Endothelial cell of umbilical vein (primary cell): ENCODE data around the gene ISL2. TPM values are rescaled to one million over a fixed set of nuclear protein-coding genes. Genes with fewer than 3 reads are reported as not detected.

ENCODE experiments used
- BruUV-seq: library from RNA; stranded (reverse); fragments of 400-500 nt; replicated peaks from 2 replicates; lab custom pipeline; 2021; lab: Mats Ljungman, UMichigan
- CTCF ChIA-PET: fragments of 300-600, 350-600 bp; sonication (Branson Sonifier 250); formaldehyde crosslinking; loops from one replicate; lab custom pipeline; 2021; ENCODE audit warnings: antibody characterized with exemption, inconsistent platforms; lab: Charles Lee
- POLR2A ChIA-PET: fragments of 300-600, 350-600 bp; sonication (Branson Sonifier 250); formaldehyde crosslinking; loops from one replicate; lab custom pipeline; 2021; ENCODE audit warnings: antibody characterized with exemption, inconsistent platforms; lab: Charles Lee
- DNase-seq: peaks from one replicate; pipeline ENCODE4 v3.0.0-alpha.2; 2011; ENCODE audit warnings: low read depth, low spot score
- FAIRE-seq: peaks from 2 replicates; lab custom pipeline; 2011; peaks lifted over from hg19 to GRCh38; lab: Jason Lieb, UNC
- H2AFZ ChIP-seq: 2 replicates; pipeline ENCODE4 v1.6.0; 2012; ENCODE audit warnings: low read depth, low read length, control low read depth, inconsistent platforms
- H3K27ac ChIP-seq: 2 replicates; pipeline ENCODE4 v1.5.1; 2011; ENCODE audit warnings: low read depth, mild to moderate bottlenecking, control low read depth, low read length, moderate library complexity; ENCODE audit not compliant: insufficient read depth
- H3K27me3 ChIP-seq, 2 experiments: 2 replicates each; pipeline versions ENCODE4 v1.6.0 to v1.6.1; 2011; ENCODE audit warnings: low read length in 2 of 2, mixed read lengths in 1 of 2; ENCODE audit not compliant: control insufficient read depth in 2 of 2, insufficient read depth in 2 of 2
- H3K36me3 ChIP-seq, 2 experiments: 2 replicates in 1 of 2; 3 replicates in 1 of 2; pipeline ENCODE4 v1.5.1; 2011; ENCODE audit warnings: low read length in 2 of 2, mild to moderate bottlenecking in 1 of 2, moderate library complexity in 1 of 2; ENCODE audit not compliant: control insufficient read depth in 2 of 2, insufficient read depth in 2 of 2; ENCODE audit errors: extremely low read depth in 1 of 2
- H3K4me1 ChIP-seq: 3 replicates; pipeline ENCODE4 v1.5.1; 2011; ENCODE audit warnings: mild to moderate bottlenecking, low read length; ENCODE audit not compliant: control insufficient read depth, insufficient read depth; ENCODE audit errors: extremely low read depth
- H3K4me2 ChIP-seq: 2 replicates; pipeline ENCODE4 v1.6.1; 2011; ENCODE audit warnings: low read length, control low read depth, mixed read lengths; ENCODE audit not compliant: insufficient read depth
- H3K4me3 ChIP-seq, 3 experiments: fragments of 200-600 bp in 1 of 3; sonication (generic), shearing (Covaris generic) in 1 of 3; replicated peaks in 1 of 3; 2 replicates each; pipeline ENCODE4 v1.5.1; 2011 to 2016; ENCODE audit warnings: control low read depth in 3 of 3, low read length in 3 of 3, mild to moderate bottlenecking in 2 of 3, inconsistent platforms in 1 of 3, low read depth in 1 of 3, moderate library complexity in 1 of 3; ENCODE audit not compliant: insufficient read depth in 1 of 3
- H3K79me2 ChIP-seq: 2 replicates; pipeline ENCODE4 v1.6.0; 2012; ENCODE audit warnings: low read length, inconsistent platforms; ENCODE audit not compliant: control insufficient read depth, insufficient read depth
- H3K9ac ChIP-seq: replicated peaks from 2 replicates; pipeline ENCODE3; 2011; ENCODE audit warnings: low read length, control low read depth; ENCODE audit not compliant: insufficient read depth; ENCODE audit errors: extremely low read depth
- H3K9me1 ChIP-seq: replicated peaks from 3 replicates; pipeline ENCODE4 v1.6.0; 2011; ENCODE audit warnings: mild to moderate bottlenecking, low read length; ENCODE audit not compliant: control insufficient read depth, insufficient read depth; ENCODE audit errors: extremely low read depth
- H3K9me3 ChIP-seq: replicated peaks from 2 replicates; pipeline ENCODE4 v1.5.1; 2012; ENCODE audit warnings: low read length, inconsistent platforms; ENCODE audit not compliant: control insufficient read depth, insufficient read depth
- H4K20me1 ChIP-seq: replicated peaks from 2 replicates; pipeline ENCODE3; 2011; ENCODE audit warnings: mild to moderate bottlenecking, low read length; ENCODE audit not compliant: control insufficient read depth, insufficient read depth; ENCODE audit errors: extremely low read depth
- EZH2 ChIP-seq: IDR thresholded peaks from 2 replicates; pipeline ENCODE4 v1.6.1; 2012; ENCODE audit warnings: borderline replicate concordance, low read depth, mild to moderate bottlenecking, moderate library complexity, low read length, inconsistent platforms; ENCODE audit not compliant: severe bottlenecking
- FOS ChIP-seq: IDR thresholded peaks from 2 replicates; pipeline ENCODE4 v1.6.1; 2011; ENCODE audit warnings: mild to moderate bottlenecking, low read length, moderate library complexity, borderline replicate concordance; ENCODE audit not compliant: insufficient read depth
- GATA2 ChIP-seq: IDR thresholded peaks from 2 replicates; pipeline ENCODE4 v1.7.0; 2011; ENCODE audit warnings: low read depth, mild to moderate bottlenecking, moderate library complexity, mixed read lengths, low read length; ENCODE audit not compliant: insufficient read length, insufficient read depth
- JUN ChIP-seq: IDR thresholded peaks from 2 replicates; pipeline ENCODE4 v1.6.1; 2011; ENCODE audit warnings: borderline replicate concordance, low read depth; ENCODE audit not compliant: insufficient read length, insufficient read depth
- MAX ChIP-seq: IDR thresholded peaks from 2 replicates; pipeline ENCODE4 v1.6.1; 2011; ENCODE audit not compliant: insufficient read depth, insufficient read length
- MYC ChIP-seq: IDR thresholded peaks from one replicate; pipeline ENCODE4 v1.6.1; 2011; ENCODE audit warnings: mild to moderate bottlenecking, low read depth, low read length
- POLR2A ChIP-seq: IDR thresholded peaks from 2 replicates; pipeline ENCODE4 v1.6.1; 2012; ENCODE audit warnings: low read depth, mild to moderate bottlenecking, control low read depth, low read length
- POLR2AphosphoS5 ChIP-seq: IDR thresholded peaks from 2 replicates; pipeline ENCODE4 v1.6.1; 2012; ENCODE audit warnings: low read depth, mild to moderate bottlenecking, control low read depth, low read length, moderate library complexity; ENCODE audit not compliant: insufficient read depth
- dilution Hi-C: fragments of 300-500 bp; cut with MboI; formaldehyde crosslinking; loops from one replicate; pipeline ENCODE4 v1.15.0; 2019; ENCODE audit warnings: low sequenced_read_pairs; ENCODE audit not compliant: extremely low pct_ligation_motif_present
- intact Hi-C: fragments of 100-400 bp; cut with micrococcal nuclease; formaldehyde crosslinking; loops from one replicate; pipeline ENCODE4 v1.10.0; 2022
- polyA plus RNA-seq, 4 experiments: library from polyadenylated mRNA; depleted of rRNA in 3 of 4; stranded (reverse) in 3 of 4; unstranded in 1 of 4; fragments of >200 nt; gene quantifications; 2 replicates each; pipeline versions ENCODE4 v1.2.1 to v1.2.3, GENCODE V29; 2011 to 2012; ENCODE audit warnings: missing spikeins in 1 of 4
- total RNA-seq: library from RNA; stranded (reverse); gene quantifications from 2 replicates; pipeline ENCODE4 v1.2.3, GENCODE V29; 2021
- TF ChIP-seq, protein P1 (sequence below), 2 donors: IDR thresholded peaks; 1 replicate in 1 of 2; 2 replicates in 1 of 2; pipeline ENCODE4 v1.5.1; 2011; ENCODE audit warnings: low read length in 2 of 2, mild to moderate bottlenecking in 2 of 2, moderate library complexity in 2 of 2, control low read depth in 1 of 2, inconsistent platforms in 1 of 2, low read depth in 1 of 2; ENCODE audit not compliant: insufficient read depth in 1 of 2; ENCODE audit errors: extremely low read depth in 1 of 2

Gene ISL2
- total and polyA plus RNA-seq, 2 donors (not counting 3 experiments of a cell fraction or from before 2014, with no cell fraction given): 0.10 TPM; not detected in 1

- Histone ChIP-seq H3K27me3 (no peaks in the 10 kb centered on the region), H3K36me3 (no peaks in the 10 kb centered on the region), H3K9me1 (no peaks in the 10 kb centered on the region), H4K20me1 (no peaks in the 10 kb centered on the region), H3K27ac (no peak overlapping the region), H3K4me1 (no peaks in the 10 kb centered on the region), H3K4me2 (no peak overlapping the region), H3K79me2 (no peaks in the 10 kb centered on the region), H2AFZ (no peak overlapping the region), H3K9ac (no peak overlapping the region), H3K9me3 (no peaks in the 10 kb centered on the region), H3K4me3 (no peak overlapping the region)
- FAIRE-seq (no peak), DNase-seq (no peak)
- TF ChIP-seq POLR2AphosphoS5: no peak
- no TSS peak for BruUV-seq
- ChIA-PET CTCF (no interaction called here), POLR2A (no interaction called here)
- intact Hi-C loops: no loop called here
- dilution Hi-C loops: no loop called here
Measured at GRCh38 chr15:76366714-76367113, 30.1 kb downstream of the ISL2 start.

- H3K4me3 ChIP-seq: no peak overlapping the region
- no peak for TF ChIP-seq FOS
- no peak for TF ChIP-seq POLR2AphosphoS5
- no peak for TF ChIP-seq MAX
- TF ChIP-seq GATA2: no peak
- TF ChIP-seq, protein P1, sequence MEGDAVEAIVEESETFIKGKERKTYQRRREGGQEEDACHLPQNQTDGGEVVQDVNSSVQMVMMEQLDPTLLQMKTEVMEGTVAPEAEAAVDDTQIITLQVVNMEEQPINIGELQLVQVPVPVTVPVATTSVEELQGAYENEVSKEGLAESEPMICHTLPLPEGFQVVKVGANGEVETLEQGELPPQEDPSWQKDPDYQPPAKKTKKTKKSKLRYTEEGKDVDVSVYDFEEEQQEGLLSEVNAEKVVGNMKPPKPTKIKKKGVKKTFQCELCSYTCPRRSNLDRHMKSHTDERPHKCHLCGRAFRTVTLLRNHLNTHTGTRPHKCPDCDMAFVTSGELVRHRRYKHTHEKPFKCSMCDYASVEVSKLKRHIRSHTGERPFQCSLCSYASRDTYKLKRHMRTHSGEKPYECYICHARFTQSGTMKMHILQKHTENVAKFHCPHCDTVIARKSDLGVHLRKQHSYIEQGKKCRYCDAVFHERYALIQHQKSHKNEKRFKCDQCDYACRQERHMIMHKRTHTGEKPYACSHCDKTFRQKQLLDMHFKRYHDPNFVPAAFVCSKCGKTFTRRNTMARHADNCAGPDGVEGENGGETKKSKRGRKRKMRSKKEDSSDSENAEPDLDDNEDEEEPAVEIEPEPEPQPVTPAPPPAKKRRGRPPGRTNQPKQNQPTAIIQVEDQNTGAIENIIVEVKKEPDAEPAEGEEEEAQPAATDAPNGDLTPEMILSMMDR (IDR thresholded peaks at IDR 0.05; ENCODE audit: extremely low read depth in 1 of 2, insufficient read depth in 1 of 2, low read depth in 1 of 2, low read length in 2 of 2): no peak
- TF ChIP-seq MYC: no peak
- no peak for TF ChIP-seq EZH2
- TF ChIP-seq POLR2A: no peak
- no peak for TF ChIP-seq JUN
- no peaks in the 10 kb centered on the region for H3K4me1 ChIP-seq
- intact Hi-C loops: no loop called here
- H3K4me2 ChIP-seq: no peak overlapping the region
- H3K9me1 ChIP-seq: no peaks in the 10 kb centered on the region
- no peaks in the 10 kb centered on the region for H3K79me2 ChIP-seq
- CTCF ChIA-PET: no interaction called here
- H2AFZ ChIP-seq: no peak overlapping the region
- DNase-seq (no peak), FAIRE-seq (no peak)
- BruUV-seq: no TSS peak
- POLR2A ChIA-PET: no interaction called here
- no peak overlapping the region for H3K27ac ChIP-seq
- H3K27me3 ChIP-seq: no peaks in the 10 kb centered on the region
- no peaks in the 10 kb centered on the region for H3K36me3 ChIP-seq
- no peak overlapping the region for H3K9ac ChIP-seq
- H3K9me3 ChIP-seq: no peaks in the 10 kb centered on the region
- no peaks in the 10 kb centered on the region for H4K20me1 ChIP-seq
- dilution Hi-C loops: no loop called here
Measured at GRCh38 chr15:76368122-76368621, 31.6 kb downstream of the ISL2 start.
